Measurements from ENCODE around the gene PLPP4. TPM values are rescaled to one million over a fixed set of nuclear protein-coding genes. Genes with fewer than 3 reads are reported as not detected.

The PLPP4 gene
- total and polyA plus RNA-seq, 2 donors (not counting 1 experiment from before 2014, with no cell fraction given): 0.22 to 1.2 TPM

GRCh38 chr10:120475844-120476791, 19.1 kb downstream of the PLPP4 start:
- TF ChIP-seq EZH2 (IDR thresholded peaks at IDR 0.05; ENCODE audit: low read length, missing control alignments): no peak
- TF ChIP-seq CTCF (conservative IDR thresholded peaks at IDR 0.05 in 1 of 2, IDR thresholded peaks at IDR 0.05 in 1 of 2; ENCODE audit: low read depth in 1 of 2, low read length in 2 of 2): no peak
- H3K4me3 ChIP-seq (replicated peaks in 1 of 4; ENCODE audit: control extremely low read depth in 1 of 4, insufficient read depth in 1 of 4, low read depth in 3 of 4, low read length in 4 of 4): no peak overlapping the region
- no peak overlapping the region for H3K27ac ChIP-seq (ENCODE audit: insufficient read depth, low read length)
- peaks cover 3% of the 10 kb centered on the region for H3K4me1 ChIP-seq (ENCODE audit: control insufficient read depth, extremely low read depth, insufficient read depth, low read length)
- DNase-seq (ENCODE audit: low read depth in 2 of 2): peak in 1 of 2 donors; percentile 19
- no peak overlapping the region for H2AFZ ChIP-seq (ENCODE audit: low read length)
- no peaks in the 10 kb centered on the region for H3K36me3 ChIP-seq (ENCODE audit: control insufficient read depth, insufficient read depth, low read length)
- H3K4me2 ChIP-seq (ENCODE audit: extremely low read depth, insufficient read depth, low read length): no peak overlapping the region
- no peaks in the 10 kb centered on the region for H3K27me3 ChIP-seq (ENCODE audit: control insufficient read depth, insufficient read depth, low read length)
- no peaks in the 10 kb centered on the region for H4K20me1 ChIP-seq (ENCODE audit: control insufficient read depth, extremely low read depth, insufficient read depth, low read length)
- no peaks in the 10 kb centered on the region for H3K9me3 ChIP-seq (ENCODE audit: control insufficient read depth, insufficient read depth, low read depth, low read length)
- H3K9ac ChIP-seq (ENCODE audit: insufficient read depth, low read length): no peak overlapping the region
- no peaks in the 10 kb centered on the region for H3K79me2 ChIP-seq (ENCODE audit: control insufficient read depth, insufficient read depth, low read length)

- H4K20me1 ChIP-seq (ENCODE audit: control insufficient read depth, extremely low read depth, insufficient read depth, low read length): no peaks in the 10 kb centered on the region
- TF ChIP-seq EZH2 (IDR thresholded peaks at IDR 0.05; ENCODE audit: low read length, missing control alignments): no peak
- TF ChIP-seq CTCF (conservative IDR thresholded peaks at IDR 0.05 in 1 of 2, IDR thresholded peaks at IDR 0.05 in 1 of 2; ENCODE audit: low read depth in 1 of 2, low read length in 2 of 2): no peak
- H3K4me3 ChIP-seq (replicated peaks in 1 of 4; ENCODE audit: control extremely low read depth in 1 of 4, insufficient read depth in 1 of 4, low read depth in 3 of 4, low read length in 4 of 4): no peak overlapping the region
- no peaks in the 10 kb centered on the region for H3K79me2 ChIP-seq (ENCODE audit: control insufficient read depth, insufficient read depth, low read length)
- peaks cover 3% of the 10 kb centered on the region for H3K4me1 ChIP-seq (ENCODE audit: control insufficient read depth, extremely low read depth, insufficient read depth, low read length)
- no peaks in the 10 kb centered on the region for H3K9me3 ChIP-seq (ENCODE audit: control insufficient read depth, insufficient read depth, low read depth, low read length)
- no peaks in the 10 kb centered on the region for H3K36me3 ChIP-seq (ENCODE audit: control insufficient read depth, insufficient read depth, low read length)
- no peak overlapping the region for H3K9ac ChIP-seq (ENCODE audit: insufficient read depth, low read length)
- peak in 1 of 2 donors; percentile 93 for DNase-seq (ENCODE audit: low read depth in 2 of 2)
- H3K4me2 ChIP-seq (ENCODE audit: extremely low read depth, insufficient read depth, low read length): no peak overlapping the region
- no peaks in the 10 kb centered on the region for H3K27me3 ChIP-seq (ENCODE audit: control insufficient read depth, insufficient read depth, low read length)
- H2AFZ ChIP-seq (ENCODE audit: low read length): no peak overlapping the region
- H3K27ac ChIP-seq (ENCODE audit: insufficient read depth, low read length): no peak overlapping the region
These were observed 20.2 kb downstream of the PLPP4 start for GRCh38 chr10:120477021-120477742.

- Histone ChIP-seq H2AFZ (ENCODE audit: low read length) (no peak overlapping the region), H3K79me2 (ENCODE audit: control insufficient read depth, insufficient read depth, low read length) (no peaks in the 10 kb centered on the region), H3K9me3 (ENCODE audit: control insufficient read depth, insufficient read depth, low read depth, low read length) (no peaks in the 10 kb centered on the region), H3K4me3 (replicated peaks in 1 of 4; ENCODE audit: control extremely low read depth in 1 of 4, insufficient read depth in 1 of 4, low read depth in 3 of 4, low read length in 4 of 4) (no peak overlapping the region), H3K9ac (ENCODE audit: insufficient read depth, low read length) (no peak overlapping the region), H3K27me3 (ENCODE audit: control insufficient read depth, insufficient read depth, low read length) (no peaks in the 10 kb centered on the region), H4K20me1 (ENCODE audit: control insufficient read depth, extremely low read depth, insufficient read depth, low read length) (no peaks in the 10 kb centered on the region), H3K4me2 (ENCODE audit: extremely low read depth, insufficient read depth, low read length) (no peak overlapping the region), H3K36me3 (ENCODE audit: control insufficient read depth, insufficient read depth, low read length) (no peaks in the 10 kb centered on the region), H3K4me1 (ENCODE audit: control insufficient read depth, extremely low read depth, insufficient read depth, low read length) (peaks cover 3% of the 10 kb centered on the region), H3K27ac (ENCODE audit: insufficient read depth, low read length) (no peak overlapping the region)
- TF ChIP-seq CTCF (conservative IDR thresholded peaks at IDR 0.05 in 1 of 2, IDR thresholded peaks at IDR 0.05 in 1 of 2; ENCODE audit: low read depth in 1 of 2, low read length in 2 of 2): no peak
- TF ChIP-seq EZH2 (IDR thresholded peaks at IDR 0.05; ENCODE audit: low read length, missing control alignments): no peak
- DNase-seq (ENCODE audit: low read depth in 2 of 2): peak in 1 of 2 donors; percentile 72
These were observed 20.7 kb downstream of the PLPP4 start for GRCh38 chr10:120477743-120478141.

All from fibroblast of lung (primary cell).